Keratinocyte (primary cell): ENCODE results near the gene ID1.

Experiments
- CTCF ChIP-seq, 3 experiments: IDR thresholded peaks in 1 of 3; conservative IDR thresholded peaks in 1 of 3; optimal IDR thresholded peaks in 1 of 3; 2 replicates in 2 of 3; 3 replicates in 1 of 3; pipeline versions ENCODE3 to v1.5.1; 2011; ENCODE audit warnings: low read length in 3 of 3, mild to moderate bottlenecking in 3 of 3, moderate library complexity in 2 of 3, control low read depth in 1 of 3, inconsistent platforms in 1 of 3; ENCODE audit not compliant: insufficient read depth in 2 of 3; ENCODE audit errors: extremely low read depth in 1 of 3
- EZH2 ChIP-seq: IDR thresholded peaks from one replicate; pipeline ENCODE4 v1.6.1; 2012; ENCODE audit warnings: inconsistent platforms, mild to moderate bottlenecking, low read length, moderate library complexity

- TF ChIP-seq EZH2, result no peak
- TF ChIP-seq CTCF (optimal IDR thresholded peaks at IDR 0.05 in 1 of 3, IDR thresholded peaks at IDR 0.05 in 1 of 3, conservative IDR thresholded peaks at IDR 0.05 in 1 of 3; ENCODE audit: extremely low read depth in 1 of 3, insufficient read depth in 2 of 3, low read length in 3 of 3), result no peak
These were observed 8.1 kb upstream of the ID1 start for GRCh38 chr20:31596831-31597480.
